HG03354 (cell line): Measurements from ENCODE around the gene FAXC.

Experiments
- ATAC-seq: cut with Tn5 transposase; IDR thresholded peaks from one replicate; pipeline ENCODE4 v1.9.1; 2021; ENCODE audit warnings: mild to moderate bottlenecking; ENCODE audit not compliant: unreplicated experiment, poor library complexity, severe bottlenecking

The FAXC gene

DNA sequence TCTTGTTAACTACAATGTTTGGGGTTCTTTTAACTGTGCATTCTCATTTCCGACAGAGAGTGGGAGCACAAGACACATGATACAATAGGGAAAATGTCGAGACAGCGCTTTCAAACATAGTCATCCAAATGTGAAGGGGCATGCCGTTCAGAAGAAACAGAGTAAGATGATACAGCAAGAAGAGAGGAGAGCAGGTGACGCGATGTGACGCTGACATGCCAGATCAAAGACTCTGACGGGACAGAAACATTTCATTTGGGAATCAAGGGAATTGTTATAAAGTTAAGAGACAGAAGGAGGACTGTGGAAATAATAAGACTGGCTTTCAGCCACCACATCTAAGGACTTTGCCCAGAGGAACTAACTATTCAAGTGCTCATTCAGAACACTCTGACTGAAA lies 117.4 kb downstream of the FAXC start:
- ATAC-seq = no peak

DNA sequence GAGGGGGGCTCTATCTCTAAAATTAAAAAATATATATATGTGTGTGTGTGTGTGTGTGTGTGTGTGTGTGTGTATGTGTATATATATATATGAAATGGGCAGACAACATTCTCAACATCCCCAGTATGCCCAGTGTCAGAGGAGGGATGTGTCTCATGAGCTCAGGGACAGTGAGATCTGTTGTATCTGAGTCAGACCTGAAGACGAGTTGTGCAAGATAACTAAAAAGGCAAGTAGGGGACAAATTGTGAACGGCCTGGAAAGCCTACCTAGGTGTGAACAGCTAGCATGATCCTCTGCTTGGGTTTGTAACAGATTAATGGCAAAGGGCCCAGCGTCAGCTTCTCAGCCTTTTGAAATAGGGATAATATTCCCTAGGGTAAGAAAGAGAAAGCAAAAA lies 124.3 kb downstream of the FAXC start:
- ATAC-seq = no peak
